HUES48 (cell line): ENCODE measurements around the gene SNX19.

Experiments used
- H3K27ac ChIP-seq: one replicate; pipeline ENCODE4 v1.7.0; 2013; ENCODE audit warnings: low read depth, low read length, inconsistent platforms
- H3K27me3 ChIP-seq: 2 replicates; pipeline ENCODE4 v1.6.1; 2013; ENCODE audit warnings: mild to moderate bottlenecking, low read length; ENCODE audit not compliant: control insufficient read depth, insufficient read depth
- H3K36me3 ChIP-seq: 2 replicates; pipeline ENCODE4 v1.6.1; 2013; ENCODE audit warnings: low read length; ENCODE audit not compliant: control insufficient read depth, insufficient read depth
- H3K4me1 ChIP-seq: 2 replicates; pipeline ENCODE4 v1.6.1; 2013; ENCODE audit warnings: mild to moderate bottlenecking, low read length; ENCODE audit not compliant: control insufficient read depth, insufficient read depth
- H3K4me3 ChIP-seq: 2 replicates; pipeline ENCODE4 v1.5.1; 2013; ENCODE audit warnings: mild to moderate bottlenecking, low read depth, low read length
- H3K9ac ChIP-seq: 2 replicates; pipeline ENCODE4 v1.6.1; 2013; ENCODE audit warnings: mild to moderate bottlenecking, low read depth, low read length, moderate library complexity
- H3K9me3 ChIP-seq: 2 replicates; pipeline ENCODE4 v1.6.1; 2013; ENCODE audit warnings: low read length; ENCODE audit not compliant: control insufficient read depth, insufficient read depth

SNX19 gene

DNA sequence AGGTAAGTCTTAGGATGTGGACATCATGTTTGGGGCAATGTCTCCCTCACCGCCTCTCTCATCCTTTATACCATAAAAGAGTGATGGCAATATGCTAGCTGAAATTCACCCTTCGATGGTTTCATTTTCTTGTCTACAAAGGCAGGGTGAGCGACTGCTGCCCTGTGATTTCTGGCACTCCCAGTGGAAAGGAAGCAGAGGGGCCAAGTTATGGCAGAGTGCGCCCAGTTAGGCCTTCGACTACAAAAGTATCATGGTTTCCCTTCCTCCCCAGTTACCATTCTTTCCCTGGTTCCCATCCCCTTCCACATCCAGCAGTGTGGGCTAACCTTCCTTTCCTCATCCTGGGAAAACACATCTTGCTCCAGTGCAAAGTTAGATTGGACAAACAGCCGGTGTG lies 43.8 kb downstream of the SNX19 start:
- no peaks in the 10 kb centered on the region for H3K27me3 ChIP-seq
- H3K36me3 ChIP-seq: peaks cover 30% of the 10 kb centered on the region
- no peaks in the 10 kb centered on the region for H3K9me3 ChIP-seq
- no peak overlapping the region for H3K27ac ChIP-seq
- H3K9ac ChIP-seq: no peak overlapping the region
- H3K4me3 ChIP-seq: no peak overlapping the region
- no peaks in the 10 kb centered on the region for H3K4me1 ChIP-seq

DNA sequence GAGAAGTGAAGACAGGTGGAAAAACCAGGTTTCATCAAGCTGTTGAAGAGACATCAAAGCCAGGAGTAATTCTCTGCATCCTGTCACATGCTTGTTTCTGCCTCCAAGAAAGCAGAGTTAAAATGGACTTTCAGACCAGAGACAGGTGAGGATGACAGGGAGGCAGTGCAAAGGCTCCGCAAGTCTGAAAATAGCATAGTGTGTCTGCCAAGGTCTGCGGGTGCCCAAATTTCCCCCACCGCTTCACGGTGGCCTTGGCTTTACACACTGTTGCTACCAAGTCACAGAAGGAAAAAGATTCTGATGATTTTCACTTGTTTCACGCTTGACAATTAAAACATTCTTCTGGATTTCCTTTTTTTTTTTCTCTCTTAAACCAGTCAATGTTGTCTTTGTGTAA lies 44.2 kb downstream of the SNX19 start:
- Histone ChIP-seq H3K4me3 (no peak overlapping the region), H3K27me3 (no peaks in the 10 kb centered on the region), H3K4me1 (no peaks in the 10 kb centered on the region), H3K9ac (no peak overlapping the region), H3K27ac (no peak overlapping the region), H3K36me3 (peaks cover 26% of the 10 kb centered on the region), H3K9me3 (no peaks in the 10 kb centered on the region)

GRCh38 chr11:130871616-130872015 lies 44.7 kb downstream of the SNX19 start:
- Histone ChIP-seq H3K27me3 (no peaks in the 10 kb centered on the region), H3K36me3 (peaks cover 21% of the 10 kb centered on the region), H3K9ac (no peak overlapping the region), H3K4me3 (no peak overlapping the region), H3K9me3 (no peaks in the 10 kb centered on the region), H3K27ac (no peak overlapping the region), H3K4me1 (no peaks in the 10 kb centered on the region)

GRCh38 chr11:130868721-130869390 lies 47.4 kb downstream of the SNX19 start:
- Histone ChIP-seq H3K27me3 (no peaks in the 10 kb centered on the region), H3K4me3 (no peak overlapping the region), H3K9me3 (no peaks in the 10 kb centered on the region), H3K9ac (no peak overlapping the region), H3K36me3 (no peaks in the 10 kb centered on the region), H3K27ac (no peak overlapping the region), H3K4me1 (no peaks in the 10 kb centered on the region)

DNA sequence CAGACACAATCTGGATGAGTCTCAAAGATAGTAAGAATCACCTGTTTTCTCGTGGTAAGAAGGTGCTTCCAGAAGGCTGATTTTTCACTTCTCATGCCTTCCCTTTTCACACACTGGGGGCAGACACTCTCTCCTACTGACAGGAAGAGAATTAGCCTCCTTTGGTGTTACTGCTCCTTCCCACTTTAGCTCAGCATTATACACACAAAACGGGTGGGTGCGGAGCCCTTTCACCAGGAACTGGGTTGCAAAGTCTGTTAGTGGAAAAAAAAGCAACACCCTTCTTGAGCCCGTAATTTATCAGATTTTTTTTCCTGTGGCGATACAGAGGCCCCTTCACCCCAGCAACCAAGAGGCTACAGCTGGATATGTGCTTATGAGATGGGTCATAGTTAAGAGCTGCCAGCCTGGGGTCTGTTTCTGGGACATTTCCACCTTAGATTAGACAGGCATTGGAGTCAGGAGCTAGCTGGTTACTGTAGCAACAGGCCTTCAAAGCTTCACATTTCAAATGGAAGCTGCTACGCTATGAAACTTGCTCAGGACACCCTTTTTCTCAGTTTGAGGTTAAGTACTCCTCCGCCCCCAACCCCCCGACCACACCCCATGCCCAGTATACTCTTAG lies 48.1 kb downstream of the SNX19 start:
- no peaks in the 10 kb centered on the region for H3K36me3 ChIP-seq
- H3K4me3 ChIP-seq: no peak overlapping the region
- no peaks in the 10 kb centered on the region for H3K9me3 ChIP-seq
- no peak overlapping the region for H3K9ac ChIP-seq
- H3K27me3 ChIP-seq: no peaks in the 10 kb centered on the region
- H3K4me1 ChIP-seq: no peaks in the 10 kb centered on the region
- no peak overlapping the region for H3K27ac ChIP-seq

DNA sequence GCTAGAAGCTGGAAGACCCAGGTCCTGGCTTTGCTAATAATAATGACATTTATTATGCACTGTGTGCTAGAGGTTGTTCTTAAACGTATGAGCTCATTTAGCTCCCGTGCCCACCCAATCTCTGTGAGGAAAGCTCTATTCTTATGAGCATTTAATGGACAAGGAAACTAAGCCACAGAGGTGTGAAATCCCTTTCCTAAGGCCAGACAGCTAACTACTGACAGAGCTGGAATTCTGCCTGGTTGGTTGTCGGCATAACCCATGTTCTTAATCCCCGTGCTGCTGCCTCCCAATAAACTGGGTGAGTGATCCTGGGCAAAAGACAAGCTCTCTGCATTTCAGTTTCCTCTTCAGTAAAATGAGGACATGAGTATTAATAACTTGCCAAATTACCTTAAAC lies 49.4 kb downstream of the SNX19 start:
- Histone ChIP-seq H3K27ac (no peak overlapping the region), H3K9me3 (no peaks in the 10 kb centered on the region), H3K4me3 (no peak overlapping the region), H3K4me1 (0 out of 2 replicates have a peak, but pooled peaks cover under 1% of the 10 kb centered on the region), H3K36me3 (no peaks in the 10 kb centered on the region), H3K9ac (no peak overlapping the region), H3K27me3 (no peaks in the 10 kb centered on the region)

GRCh38 chr11:130865774-130866114 lies 50.5 kb downstream of the SNX19 start:
- Histone ChIP-seq H3K27ac (no peak overlapping the region), H3K9ac (no peak overlapping the region), H3K4me3 (no peak overlapping the region), H3K36me3 (no peaks in the 10 kb centered on the region), H3K4me1 (0 out of 2 replicates have a peak, but pooled peaks cover 4% of the 10 kb centered on the region), H3K9me3 (no peaks in the 10 kb centered on the region), H3K27me3 (peaks cover 4% of the 10 kb centered on the region; the same call in 1 of the 2 replicates)

DNA sequence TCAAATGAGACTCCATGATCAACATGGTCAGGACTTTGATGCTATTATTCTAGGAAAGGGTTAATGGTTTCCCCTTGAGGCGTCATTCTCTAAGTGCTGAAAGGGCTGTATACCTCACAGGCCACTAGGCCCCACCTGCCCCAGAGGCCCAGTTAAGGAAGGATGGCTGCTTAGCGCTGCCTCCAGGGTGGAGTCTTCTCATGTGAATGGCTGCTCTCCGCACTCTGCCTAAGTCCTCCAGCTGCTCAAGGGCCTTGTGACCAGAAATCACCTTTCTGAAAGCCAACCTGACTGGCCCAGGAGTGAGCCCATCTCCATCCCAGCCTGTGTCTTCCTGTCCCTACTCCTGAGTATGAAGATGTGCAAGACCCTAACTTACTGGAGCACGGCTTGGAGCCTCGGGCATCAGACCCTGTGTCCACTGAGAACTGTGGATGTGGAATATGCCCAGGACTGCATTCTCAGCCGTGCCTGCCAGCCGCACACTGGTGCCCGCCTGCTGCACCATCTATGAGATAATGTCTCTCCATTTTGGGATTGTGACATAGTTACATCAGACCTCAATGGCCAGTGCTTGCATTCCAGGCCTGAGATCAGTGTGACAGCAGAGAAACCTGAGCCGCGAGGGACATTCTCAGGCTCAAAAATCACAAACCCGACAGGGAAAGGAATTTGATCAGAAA lies 51.0 kb downstream of the SNX19 start:
- H3K36me3 ChIP-seq: no peaks in the 10 kb centered on the region
- no peaks in the 10 kb centered on the region for H3K9me3 ChIP-seq
- H3K27me3 ChIP-seq: peaks cover 9% of the 10 kb centered on the region; the same call in 1 of the 2 replicates
- no peak overlapping the region for H3K9ac ChIP-seq
- 0 out of 2 replicates have a peak, but pooled peaks cover 4% of the 10 kb centered on the region for H3K4me1 ChIP-seq
- no peak overlapping the region for H3K4me3 ChIP-seq
- H3K27ac ChIP-seq: no peak overlapping the region

DNA sequence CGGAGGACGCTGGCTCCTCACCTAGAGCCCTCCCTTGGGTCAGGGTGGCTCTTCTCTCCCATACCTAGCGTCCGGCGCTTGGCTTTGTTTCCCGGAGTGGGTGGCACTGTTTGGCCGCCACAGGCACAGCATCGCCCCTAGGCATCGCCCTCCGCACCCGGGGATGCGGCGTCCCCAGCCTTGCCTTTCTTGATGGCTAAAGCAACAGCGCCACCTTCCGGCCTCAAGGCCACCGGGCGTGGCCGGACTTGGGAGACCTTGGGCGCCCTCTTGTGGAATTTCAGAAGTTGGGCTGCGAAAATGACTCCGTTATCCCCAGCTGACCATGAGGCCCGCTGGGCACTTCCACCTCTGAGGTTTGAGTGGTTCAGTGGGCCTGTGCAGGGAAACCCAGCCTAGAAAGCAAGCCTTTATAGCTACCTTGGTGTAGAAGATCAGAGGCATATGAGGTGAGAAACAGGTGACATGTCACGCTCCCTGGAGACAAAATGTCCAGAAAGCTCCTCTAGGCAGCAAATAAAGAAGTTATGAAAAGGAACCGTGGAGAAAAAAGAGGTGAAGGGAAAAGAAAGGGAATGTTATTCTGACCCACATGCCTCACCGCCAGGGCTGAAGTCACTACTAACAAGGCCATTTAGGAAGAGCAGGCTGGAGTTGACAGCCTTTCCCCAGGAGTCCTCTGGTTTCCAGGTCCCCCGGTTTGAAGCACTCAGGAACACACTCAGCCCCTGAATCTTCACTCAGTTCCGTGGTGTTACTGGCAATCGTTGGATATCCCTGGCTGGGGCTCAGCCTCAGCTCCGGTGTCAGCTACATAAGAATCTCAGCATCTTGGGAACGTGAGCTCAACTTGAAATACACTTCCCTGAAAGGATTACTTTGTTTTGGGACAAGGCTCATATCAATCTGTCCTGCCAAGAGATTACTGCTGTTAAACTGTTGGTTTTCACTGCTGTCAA lies 54.1 kb downstream of the SNX19 start:
- no peaks in the 10 kb centered on the region for H3K36me3 ChIP-seq
- H3K27ac ChIP-seq: no peak overlapping the region
- no peak overlapping the region for H3K9ac ChIP-seq
- H3K4me3 ChIP-seq: peak overlapping the region; percentile 37; the same call in 1 of the 2 replicates
- H3K9me3 ChIP-seq: no peaks in the 10 kb centered on the region
- H3K27me3 ChIP-seq: peaks cover 9% of the 10 kb centered on the region; the same call in 1 of the 2 replicates
- H3K4me1 ChIP-seq: 0 out of 2 replicates have a peak, but pooled peaks cover 4% of the 10 kb centered on the region

DNA sequence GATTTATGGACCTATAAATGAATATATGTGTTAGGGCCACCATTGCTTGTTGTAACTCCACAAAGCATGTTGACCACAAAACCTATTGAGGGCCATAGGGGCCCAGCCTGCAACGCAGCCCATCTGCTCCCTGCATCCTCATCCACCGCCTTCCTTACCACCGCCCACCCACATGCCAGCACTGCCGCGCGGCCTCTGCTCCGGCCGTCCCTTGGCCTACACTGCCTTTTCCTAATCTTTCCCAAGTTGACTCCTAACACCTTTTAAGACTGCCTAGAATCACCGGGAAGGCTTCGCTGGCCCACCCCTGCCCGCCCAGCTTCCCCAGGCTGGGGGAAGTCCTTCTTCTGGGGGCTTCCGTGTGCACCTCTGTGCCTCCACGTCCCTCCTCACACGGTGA lies 55.0 kb downstream of the SNX19 start:
- no peaks in the 10 kb centered on the region for H3K36me3 ChIP-seq
- H3K9me3 ChIP-seq: no peaks in the 10 kb centered on the region
- no peak overlapping the region for H3K27ac ChIP-seq
- H3K27me3 ChIP-seq: peaks cover 9% of the 10 kb centered on the region; the same call in 1 of the 2 replicates
- H3K4me1 ChIP-seq: 0 out of 2 replicates have a peak, but pooled peaks cover 4% of the 10 kb centered on the region
- no peak overlapping the region for H3K9ac ChIP-seq
- H3K4me3 ChIP-seq: no peak overlapping the region
